Tongue (tissue), 2 donors: ENCODE results near the gene PACC1. TPM values are rescaled to one million over a fixed set of nuclear protein-coding genes. Genes with fewer than 3 reads are reported as not detected.

Experiments
- DNase-seq: peaks from one replicate; pipeline ENCODE4 v3.0.0-alpha.2; 2015
- total RNA-seq: library from RNA; depleted of rRNA; stranded (reverse); fragments of >200 nt; gene quantifications from one replicate; pipeline ENCODE4 v1.2.3, GENCODE V29; 2014

The PACC1 gene
- total RNA-seq, 1 donor from 2014 or later, result 10.3 TPM

DNA sequence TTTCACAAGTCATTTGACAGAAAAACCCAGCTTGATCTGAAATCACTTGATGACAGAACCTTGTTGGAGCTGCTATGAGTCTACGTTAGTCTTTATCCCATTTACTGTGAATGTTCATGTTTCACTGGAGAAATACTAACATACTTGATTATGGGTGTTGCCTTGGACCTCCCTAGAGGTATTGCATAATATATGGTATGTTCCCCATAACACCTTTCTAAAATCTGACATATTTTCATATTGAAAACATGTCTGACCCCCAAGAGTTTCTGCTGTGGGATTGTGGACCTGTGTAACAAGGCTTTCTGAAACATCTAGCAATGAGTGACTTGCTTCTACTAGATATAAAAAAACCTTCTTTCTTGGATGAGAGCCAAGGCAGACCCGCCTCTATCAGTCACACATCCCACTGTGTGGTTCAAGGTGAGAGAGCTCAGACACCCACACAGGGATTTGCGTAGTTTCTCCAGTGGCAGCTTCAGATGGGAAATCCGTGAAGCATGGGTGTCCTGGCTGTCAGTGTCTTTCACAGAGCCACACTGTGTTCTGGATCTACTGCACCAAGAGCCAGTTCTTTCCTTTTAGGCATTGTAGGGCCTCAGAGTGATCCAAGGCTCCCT lies 22.6 kb upstream of the PACC1 start:
- DNase-seq, result no peak

DNA sequence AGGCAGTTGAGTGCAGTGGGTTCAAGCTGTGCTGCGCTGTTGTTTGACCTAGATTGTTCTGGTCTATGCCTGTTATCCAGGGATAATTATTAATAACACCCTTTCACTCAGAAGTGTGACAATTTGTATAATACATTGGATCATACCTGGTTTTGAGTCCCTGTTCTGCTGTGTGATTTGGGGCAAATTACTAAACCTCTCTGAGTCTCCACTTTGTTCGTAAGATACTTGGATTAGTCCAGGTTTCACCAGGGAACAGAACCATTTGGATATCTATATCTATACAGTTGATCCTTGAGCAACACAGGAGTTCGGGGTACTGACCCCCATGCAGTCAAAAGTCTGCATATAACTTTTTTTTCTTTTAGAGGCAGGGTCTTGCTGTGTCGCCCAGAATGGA lies 20.3 kb upstream of the PACC1 start:
- no peak for DNase-seq

DNA sequence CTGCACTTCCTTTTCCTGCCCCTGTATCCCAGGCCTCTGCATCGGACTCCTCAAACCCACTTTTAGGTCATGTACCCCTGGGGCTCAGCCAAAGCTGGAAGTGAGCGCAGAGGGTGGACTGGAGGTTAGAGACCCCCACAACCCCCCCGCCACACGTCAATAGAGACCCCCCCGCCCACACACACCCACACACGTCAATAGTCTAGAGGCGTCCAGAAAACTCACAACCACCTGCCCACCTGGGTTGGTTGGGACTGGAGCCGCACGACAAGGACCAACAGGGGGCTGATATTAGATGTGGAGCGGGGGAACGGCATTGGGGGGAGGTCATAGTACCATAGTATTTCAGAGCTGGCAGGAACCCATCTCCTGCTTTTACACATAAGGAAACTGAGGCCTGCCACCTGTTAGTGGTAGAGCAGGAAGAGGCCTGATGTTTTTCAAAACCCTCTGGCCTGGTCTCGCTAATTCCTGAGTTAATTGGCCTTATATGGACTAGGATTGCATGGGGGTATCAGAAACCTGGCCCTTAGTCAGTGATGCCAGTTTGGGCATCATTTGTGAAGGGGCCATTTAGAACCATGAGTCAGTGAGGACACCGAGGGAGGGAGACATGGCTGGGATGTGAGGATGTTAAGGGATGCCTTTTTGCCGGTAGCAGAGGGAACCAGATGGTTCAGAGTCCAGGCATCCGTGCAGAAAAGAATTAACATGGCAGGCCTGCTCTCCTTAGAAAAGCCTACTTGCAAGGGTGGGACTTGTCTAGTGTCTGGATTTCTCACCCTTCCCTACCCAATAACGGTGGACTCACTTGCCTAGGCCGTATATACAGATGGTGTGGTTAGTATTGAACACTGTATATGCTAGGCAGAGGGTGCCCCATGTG lies 19.1 kb upstream of the PACC1 start:
- DNase-seq, result no peak

DNA sequence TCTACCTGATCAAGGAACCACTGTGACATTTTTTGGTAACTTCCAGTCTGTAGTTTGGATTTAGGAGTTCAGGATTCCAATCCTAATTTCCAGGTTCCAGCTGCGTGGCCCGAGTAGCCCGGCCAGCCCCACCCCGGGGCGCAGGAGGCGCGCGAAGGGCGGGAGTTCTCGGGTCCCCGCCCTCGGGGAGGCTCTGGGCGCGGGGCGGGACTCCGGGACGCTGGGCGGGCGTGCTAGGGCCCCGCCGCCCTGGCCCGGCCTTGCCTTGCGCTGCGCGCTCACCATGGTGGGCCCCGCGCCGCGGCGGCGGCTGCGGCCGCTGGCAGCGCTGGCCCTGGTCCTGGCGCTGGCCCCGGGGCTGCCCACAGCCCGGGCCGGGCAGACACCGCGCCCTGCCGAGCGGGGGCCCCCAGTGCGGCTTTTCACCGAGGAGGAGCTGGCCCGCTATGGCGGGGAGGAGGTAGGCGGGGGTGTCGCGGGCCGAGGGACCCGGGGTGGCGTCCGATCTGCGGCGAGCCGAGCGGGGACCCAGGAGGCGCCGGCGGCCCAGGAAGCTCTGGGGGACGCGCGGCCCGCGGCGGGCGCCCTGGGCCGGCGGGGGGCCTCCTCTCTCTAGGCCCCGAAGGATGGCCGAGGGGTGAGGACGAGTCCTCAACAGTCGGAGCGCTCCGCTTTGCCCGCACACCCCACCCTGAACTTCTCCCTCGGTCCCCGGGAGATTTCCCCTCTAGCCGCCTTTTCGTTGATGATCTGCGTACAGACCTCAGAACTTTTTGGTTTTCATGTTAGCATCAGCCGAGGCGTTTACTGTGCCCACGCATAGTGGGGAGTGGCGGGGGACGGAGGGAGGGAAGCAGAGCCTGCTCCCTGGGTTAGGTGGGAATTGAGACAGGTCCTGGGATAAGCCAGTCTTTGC lies 18.2 kb upstream of the PACC1 start, which contains the start of gene NENF:
TSS of gene NENF (plus strand) at position 260 of the 916 bp plus-strand sequence. CDS start at position 284, 24 bp downstream.
- DNase-seq, result peak; percentile 92

DNA sequence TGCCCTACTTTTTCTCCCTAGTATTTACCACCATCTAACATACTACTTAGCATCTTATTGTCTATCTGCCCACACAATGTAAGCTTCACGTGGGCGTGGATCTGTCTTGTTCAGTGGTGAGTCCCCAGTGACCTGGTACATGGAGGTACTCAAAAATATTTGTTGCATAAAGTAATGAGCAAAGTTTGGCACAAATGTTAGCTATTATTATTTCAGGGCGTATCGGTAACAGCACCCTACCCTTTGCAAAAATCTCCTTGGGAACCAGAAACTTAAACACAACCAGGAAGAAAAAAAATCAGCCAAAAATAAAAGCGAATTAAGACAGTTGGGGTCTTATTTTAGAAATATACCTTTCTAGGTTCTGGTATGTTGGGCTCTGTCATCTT lies 17.6 kb upstream of the PACC1 start:
- no peak for DNase-seq

DNA sequence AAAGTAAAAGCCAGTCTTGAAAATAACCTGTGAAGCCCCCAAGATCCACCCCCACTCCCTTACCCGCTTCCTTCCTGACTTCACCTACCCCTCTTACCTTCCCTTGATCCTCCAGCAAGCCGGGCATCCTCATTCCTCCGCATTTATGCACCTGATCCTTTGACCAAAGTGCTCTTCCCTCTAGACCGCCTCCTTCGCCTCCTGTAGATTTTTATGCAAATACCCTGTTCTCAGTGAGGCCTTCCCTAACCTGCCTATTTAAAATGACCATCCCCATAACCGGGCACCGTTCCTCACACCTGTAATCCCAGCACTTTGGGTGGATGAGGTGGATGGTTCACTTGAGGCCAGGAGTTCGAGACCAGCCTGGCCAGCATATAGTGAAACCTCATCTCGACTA lies 17.0 kb upstream of the PACC1 start:
- no peak for DNase-seq

DNA sequence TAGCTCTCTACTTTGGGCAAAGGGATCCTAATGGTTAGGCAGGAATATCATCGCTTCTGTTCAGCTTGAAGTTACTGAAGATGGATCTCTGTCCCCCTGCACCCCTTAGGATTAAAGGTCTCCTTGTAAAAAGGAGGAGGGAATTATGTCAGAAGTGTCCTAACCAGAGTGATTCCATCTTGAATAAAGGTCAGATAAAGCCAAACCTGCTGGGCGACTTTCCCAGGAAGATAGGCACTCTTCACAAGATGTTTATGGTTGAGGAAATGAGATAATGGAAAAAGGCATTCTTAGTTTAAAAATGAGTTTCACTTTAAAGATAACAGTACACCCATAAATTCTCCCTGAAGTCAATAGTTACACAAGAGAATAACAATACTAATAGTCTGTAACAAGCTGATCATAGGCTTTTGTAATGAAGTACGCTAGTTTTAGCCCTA lies 16.3 kb upstream of the PACC1 start:
- DNase-seq, result no peak

DNA sequence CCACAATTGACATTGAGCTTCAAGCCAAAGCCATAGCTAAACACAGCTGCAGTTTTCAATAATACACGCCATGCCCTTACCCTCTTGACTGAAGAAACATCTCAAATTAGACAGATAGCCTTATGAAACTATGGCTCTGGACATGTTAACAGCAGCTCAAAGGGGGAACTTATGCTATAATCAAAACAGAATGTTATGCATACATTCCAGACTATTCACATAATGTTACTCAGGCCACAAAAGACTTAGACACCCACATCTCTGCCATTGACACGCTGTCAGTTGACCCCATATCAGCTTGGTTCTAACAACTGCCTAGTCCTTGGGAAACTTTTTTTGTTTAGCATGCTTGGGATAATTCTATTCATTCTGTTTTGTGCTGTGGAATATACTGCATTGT lies 15.7 kb upstream of the PACC1 start:
- DNase-seq, result no peak

DNA sequence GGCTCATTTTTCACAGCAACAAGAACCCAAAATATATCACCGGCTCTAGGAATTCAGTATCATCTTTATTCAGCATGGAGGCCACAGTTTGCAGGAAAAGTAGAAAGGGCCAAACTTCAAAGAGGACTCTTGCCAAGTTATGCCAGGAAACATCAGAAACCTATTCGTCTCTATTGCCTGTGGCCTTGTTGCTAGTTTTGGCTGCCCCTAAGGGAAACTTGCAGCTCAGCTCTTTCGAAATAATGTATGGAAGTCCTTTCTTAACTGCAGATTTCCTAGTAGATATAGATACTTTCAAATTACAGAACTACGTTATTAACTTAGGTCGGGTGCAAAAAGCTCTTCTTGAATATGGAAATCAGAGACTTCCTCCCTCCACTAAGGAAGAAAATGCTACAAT lies 13.8 kb upstream of the PACC1 start:
- no peak for DNase-seq

DNA sequence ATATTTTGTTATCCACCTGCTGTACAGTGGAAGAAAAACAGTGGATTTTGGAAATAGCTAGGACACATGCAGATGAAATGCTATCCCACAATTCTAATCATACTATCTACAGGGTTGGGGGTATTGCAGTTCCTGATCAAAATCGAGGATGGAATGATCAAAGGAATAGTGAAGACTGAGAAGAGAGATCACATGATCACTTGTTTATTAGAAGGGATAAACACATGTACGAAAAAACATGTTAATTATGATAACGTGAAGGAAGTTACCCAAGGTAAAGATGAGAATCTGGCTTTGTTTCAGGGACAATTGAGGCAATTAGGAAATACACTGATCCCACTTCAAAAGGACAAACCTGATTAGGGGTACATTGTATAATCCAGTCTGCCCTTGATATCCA lies 9.2 kb upstream of the PACC1 start:
- no peak for DNase-seq

DNA sequence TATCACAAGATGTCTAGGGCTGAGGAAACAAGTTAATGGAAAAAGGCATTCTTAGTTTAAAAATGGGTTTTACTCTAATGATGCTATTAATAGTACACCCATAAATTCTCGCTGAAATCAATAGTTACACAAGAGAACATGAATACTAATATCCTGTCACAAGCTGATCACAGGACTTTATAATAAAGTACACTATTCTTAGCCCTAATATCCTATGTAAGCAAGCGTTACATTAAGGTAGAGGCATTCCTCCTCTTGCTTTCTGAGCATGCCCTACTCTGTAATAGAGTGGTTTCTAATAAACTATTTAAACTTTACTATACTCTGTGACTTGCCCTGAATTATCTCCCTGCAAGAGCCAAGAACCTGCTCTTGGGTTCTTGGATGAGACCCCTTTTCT lies 6.5 kb upstream of the PACC1 start:
- no peak for DNase-seq

DNA sequence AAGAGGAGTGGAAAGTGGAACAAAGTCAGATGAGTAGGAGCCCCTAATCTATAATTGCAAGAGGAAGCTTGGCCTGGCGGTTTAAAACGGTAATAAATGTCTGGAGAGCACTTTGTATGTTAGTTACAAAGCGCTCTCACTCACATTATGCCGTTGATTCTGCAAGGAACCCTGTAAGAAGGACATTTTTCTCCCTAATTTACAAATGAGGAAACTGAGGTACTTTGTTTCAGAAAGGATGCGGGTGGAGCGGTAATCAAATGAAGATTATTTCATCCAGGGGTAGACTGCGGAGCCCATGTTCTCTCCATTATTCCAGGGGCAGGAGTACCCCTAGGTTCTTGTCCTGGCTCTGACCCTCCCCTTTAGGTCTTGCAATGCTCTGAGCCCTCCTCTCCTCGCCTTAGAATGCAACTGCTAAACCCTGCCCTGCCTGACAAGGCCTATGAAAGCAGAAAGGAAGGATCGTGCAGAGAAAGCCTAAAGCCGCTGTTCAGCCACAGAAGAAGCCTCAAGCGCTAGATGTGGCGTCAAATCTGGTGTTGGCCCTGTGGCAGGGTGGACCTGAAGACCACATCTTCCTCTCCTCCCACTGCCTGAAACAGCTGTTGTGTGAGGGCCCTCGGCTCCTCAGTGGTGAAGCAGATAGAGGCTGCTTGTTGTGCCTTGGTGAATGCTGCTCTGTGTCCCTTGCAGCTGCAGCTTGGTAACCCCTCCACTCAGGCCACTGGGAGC lies 588 bp upstream of the PACC1 start:
- DNase-seq, result no peak

DNA sequence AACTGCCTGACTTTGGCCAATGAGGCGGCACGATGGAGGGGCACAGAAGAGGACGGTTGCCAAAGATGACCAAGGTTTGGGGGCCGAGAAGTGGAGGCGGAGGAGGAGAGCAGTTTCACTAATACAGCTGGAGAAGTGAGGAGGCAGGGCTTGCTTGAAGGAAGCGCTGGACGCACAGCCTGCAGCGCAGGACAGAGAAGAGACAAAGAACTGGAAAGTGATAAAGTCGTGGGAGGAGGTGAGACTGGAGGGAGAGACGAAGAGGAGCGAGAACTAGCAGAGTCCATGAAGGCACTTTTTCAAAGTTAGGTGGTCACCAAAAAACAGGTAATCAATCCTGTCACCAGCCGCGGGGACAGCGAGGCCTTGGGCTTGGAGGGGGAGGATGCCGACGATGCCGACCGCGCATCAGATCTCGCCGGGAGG lies 771 bp downstream of the PACC1 start:
- peak; percentile 26 for DNase-seq

DNA sequence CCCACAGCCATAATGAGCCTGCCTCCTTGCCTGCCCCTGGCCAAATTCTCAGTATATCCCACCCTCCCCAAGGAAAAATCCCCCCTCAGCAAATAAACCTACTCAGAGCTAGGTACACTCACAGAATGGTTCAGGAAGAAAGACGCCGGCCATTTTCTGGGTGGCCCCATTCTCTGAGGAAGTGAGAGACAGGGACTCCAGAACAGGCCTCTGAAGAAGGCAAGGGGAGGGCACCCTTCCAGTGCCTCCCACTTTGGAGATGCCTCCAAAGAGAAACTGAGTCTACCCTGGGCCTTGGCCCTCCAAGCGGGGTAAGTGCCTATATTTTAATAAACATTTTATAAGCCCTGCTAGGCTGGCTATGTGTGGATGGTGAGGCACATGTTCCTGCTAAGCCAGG lies 2.3 kb downstream of the PACC1 start:
- no peak for DNase-seq

DNA sequence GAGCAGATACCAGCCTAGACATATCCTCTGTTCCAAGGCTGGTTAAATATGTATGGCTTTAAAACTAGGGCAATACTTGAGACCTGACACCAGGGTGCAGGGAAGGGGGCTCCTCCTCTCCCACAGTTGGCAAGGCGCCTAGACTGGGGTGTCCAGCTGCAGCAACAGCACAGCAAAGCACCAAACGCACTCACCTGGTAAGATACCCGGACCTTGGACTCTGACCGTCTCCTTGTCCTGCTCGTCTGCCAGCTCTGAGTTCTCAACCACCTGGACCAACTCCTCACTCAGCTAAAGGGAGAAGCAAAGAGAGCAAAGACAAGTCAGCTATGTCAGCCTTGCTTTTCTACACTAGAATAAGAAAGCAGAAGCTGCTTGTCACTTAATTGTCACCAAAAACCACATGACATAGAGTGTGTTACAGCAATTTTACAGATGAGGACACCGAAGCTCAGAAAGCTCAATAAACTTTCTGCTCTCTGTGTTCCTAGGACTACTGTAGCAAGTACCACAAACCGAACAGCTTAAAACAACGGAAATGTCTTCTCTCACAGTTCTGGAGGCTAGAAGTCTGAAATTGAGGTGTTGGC lies 4.4 kb downstream of the PACC1 start:
- DNase-seq, result no peak

DNA sequence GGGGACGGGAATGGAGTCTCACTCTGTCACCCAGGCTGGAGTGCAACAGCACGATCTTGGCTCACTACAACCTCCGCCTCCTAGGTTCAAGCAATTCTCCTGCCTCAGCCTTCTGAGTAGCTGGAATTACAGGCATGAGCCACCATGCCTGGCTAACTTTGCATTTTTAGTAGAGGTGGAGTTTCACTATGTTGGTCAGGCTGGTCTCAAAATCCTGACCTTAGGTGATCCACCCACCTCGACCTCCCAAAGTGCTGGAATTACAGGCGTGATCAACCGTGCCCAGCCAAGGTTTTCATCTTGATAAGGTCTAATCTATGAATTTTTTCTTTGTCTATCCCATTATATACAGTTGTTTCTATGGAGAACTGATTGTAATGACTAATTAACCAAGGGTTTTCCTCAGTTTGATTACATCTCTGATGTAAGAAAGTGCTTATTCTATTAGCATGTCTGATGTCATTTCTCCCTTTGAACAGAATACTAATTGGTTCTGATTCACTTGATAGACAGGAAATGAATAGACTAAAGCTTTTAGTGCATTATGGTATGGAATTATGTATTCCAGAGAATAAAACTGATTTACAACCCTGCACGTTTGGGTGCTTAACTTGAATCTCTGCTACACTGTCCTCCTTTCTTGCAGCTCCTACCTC lies 11.9 kb downstream of the PACC1 start:
- DNase-seq, result no peak

DNA sequence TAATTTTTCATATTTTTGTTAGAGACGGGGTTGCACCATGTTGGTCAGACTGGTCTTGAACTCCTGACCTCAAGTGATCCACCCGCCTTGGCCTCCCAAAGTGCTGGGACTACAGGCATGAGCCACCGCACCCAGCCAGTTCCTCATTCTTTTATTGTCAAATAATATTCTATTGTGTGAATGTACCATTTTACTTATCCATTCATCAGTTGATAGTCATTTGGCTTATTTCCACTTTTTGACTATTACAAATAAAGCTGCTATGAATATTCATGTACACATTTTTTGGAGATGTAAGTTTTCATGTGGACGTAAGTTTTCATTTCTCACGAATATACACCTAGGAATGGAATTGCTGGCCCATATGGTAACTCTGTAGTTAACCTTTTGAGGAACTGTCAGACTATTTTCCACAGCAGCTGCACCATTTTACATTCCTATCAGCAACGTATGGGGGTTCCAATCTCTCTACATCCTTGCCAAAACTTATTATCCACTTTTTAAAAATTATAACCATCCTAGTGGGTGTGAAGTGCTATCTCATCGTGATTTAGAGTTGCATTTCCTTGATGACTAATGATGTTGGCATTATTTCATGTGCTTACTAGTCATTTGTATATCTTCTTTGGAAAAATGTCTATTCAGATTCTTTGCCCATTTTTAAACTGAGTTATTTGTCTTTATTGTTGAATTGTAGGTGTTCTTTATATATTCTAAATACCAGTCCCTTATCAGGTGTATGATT lies 12.7 kb downstream of the PACC1 start:
- no peak for DNase-seq

DNA sequence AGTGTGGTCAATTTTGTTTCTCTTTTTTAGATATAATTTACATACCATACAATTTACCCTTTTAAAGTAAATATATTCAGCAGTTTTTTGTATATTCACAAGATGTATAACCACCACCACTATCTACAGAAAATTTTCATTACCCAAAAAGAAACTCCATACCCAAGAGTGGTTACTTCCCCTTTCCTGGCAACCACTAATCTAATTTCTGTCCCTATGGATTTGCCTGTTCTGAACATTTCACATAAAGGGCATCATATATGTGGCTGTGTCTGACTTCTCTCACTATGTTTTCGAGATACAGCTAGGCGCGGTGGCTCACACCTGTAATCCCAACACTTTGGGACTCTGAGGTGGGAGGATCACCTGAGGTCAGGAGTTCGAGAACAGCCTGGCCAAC lies 13.6 kb downstream of the PACC1 start:
- DNase-seq, result no peak

DNA sequence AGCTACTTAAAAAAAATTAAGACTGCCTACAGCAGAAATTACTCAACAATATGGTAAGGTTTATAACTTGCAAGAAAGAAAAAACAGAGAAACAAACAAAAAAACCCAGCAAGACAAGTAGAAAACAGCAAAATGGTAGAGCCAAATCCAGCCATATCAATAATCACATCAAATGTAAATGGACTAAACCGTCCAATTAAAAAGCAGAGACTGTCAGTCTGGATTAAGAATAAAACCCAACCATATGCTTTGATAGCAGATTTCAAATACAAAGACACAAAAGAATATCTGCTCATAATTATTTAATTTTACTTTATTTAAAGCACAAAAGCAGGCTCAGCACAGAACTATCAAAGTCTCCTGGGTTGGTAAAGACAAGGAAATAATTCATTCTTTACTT lies 17.5 kb downstream of the PACC1 start:
- DNase-seq, result no peak

DNA sequence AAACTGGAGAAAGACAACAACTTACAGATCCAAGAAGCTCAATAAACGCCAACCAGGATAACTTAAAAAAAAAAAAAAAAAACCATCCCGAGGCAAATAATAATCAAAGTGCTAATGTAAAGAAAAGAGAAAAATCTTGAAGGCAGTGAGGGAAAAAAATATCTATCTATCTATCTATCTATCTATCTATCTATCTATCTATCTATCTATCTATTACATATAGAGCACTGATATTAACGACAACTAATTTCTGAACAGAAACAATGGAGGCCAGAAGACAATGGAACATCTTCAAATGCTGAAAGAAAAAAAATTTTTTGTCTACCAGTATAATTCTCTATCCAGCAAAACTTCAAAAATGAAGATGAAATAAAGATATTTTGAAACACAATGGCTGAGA lies 18.0 kb downstream of the PACC1 start:
- DNase-seq, result no peak
